Osteocyte (in vitro differentiated cells): ENCODE measurements around the gene HDAC4. TPM values are rescaled to one million over a fixed set of nuclear protein-coding genes. Genes with fewer than 3 reads are reported as not detected.

Source experiments
- DNase-seq: peaks from one replicate; pipeline ENCODE4 v3.0.0; 2021; ENCODE audit warnings: mixed read lengths; ENCODE audit not compliant: unreplicated experiment; ENCODE audit errors: extremely low spot score
- H3K27ac Mint-ChIP-seq: one replicate; pipeline ENCODE4 v1.8.0; 2021; ENCODE audit warnings: mild to moderate bottlenecking, mixed read lengths; ENCODE audit not compliant: unreplicated experiment
- H3K27me3 Mint-ChIP-seq: one replicate; pipeline ENCODE4 v1.8.0; 2021; ENCODE audit warnings: mixed read lengths; ENCODE audit not compliant: unreplicated experiment
- H3K36me3 Mint-ChIP-seq: one replicate; pipeline ENCODE4 v1.8.0; 2021; ENCODE audit warnings: mixed read lengths; ENCODE audit not compliant: unreplicated experiment
- H3K4me1 Mint-ChIP-seq: one replicate; pipeline ENCODE4 v1.8.0; 2021; ENCODE audit warnings: mixed read lengths; ENCODE audit not compliant: unreplicated experiment
- H3K4me3 Mint-ChIP-seq: one replicate; pipeline ENCODE4 v1.8.0; 2021; ENCODE audit warnings: mild to moderate bottlenecking, moderate library complexity, mixed read lengths; ENCODE audit not compliant: unreplicated experiment
- H3K9me3 Mint-ChIP-seq: one replicate; pipeline ENCODE4 v1.8.0; 2021; ENCODE audit warnings: mixed read lengths; ENCODE audit not compliant: unreplicated experiment
- total RNA-seq: library from RNA; stranded (reverse); gene quantifications from 2 replicates; pipeline ENCODE4 v1.2.1, GENCODE V29; 2021
- TF ChIP-seq, protein P1 (sequence below): fragments of 200-600 bp; sonication (generic); IDR thresholded peaks from 2 replicates; pipeline ENCODE4 v1.5.0; 2021; ENCODE audit warnings: antibody characterized with exemption, mild to moderate bottlenecking, moderate library complexity

The HDAC4 gene
- total RNA-seq, 1 donor from 2014 or later, result 30.3 TPM

DNA sequence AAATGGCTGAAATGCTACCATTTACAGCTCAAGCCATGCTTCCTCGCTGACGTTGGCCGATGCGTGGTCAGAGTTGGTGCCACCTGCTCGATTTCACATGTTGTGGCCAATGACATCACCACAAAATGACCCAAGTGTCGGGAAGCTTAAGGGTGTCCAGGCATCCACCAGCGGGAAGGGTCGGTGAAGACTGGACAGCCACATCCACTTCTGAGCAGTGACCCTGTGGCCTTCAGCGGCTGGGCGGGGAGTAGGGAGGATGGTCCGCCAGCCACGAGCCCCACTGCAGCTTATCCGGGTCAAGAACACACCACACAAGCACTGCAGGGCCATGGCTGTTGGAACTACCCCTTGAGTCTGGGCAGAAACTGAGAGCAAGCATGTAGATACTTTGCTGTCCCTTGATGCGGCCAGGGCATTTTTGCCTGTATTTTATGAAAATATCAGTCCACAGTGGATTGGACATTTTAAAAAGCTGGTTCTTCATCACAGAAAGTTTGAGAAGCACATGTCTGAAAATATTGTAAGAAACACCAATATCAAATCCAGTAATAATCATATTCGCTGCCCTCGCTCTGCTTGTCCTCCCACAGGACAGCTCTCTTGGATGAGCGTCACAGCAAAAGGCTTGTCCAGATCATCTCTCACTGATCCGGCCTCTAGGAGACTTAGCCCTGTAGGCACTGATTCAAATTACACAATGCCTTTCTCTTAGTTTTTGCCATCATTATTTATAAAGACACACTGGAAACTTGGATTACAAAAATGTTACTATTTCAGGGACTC lies 379.0 kb downstream of the HDAC4 start:
- no peak for DNase-seq
- H3K9me3 Mint-ChIP-seq, result no peaks in the 10 kb centered on the region
- no peak overlapping the region for H3K4me3 Mint-ChIP-seq
- H3K27ac Mint-ChIP-seq, result no peak overlapping the region
- H3K36me3 Mint-ChIP-seq, result no peaks in the 10 kb centered on the region
- TF ChIP-seq, protein P1, sequence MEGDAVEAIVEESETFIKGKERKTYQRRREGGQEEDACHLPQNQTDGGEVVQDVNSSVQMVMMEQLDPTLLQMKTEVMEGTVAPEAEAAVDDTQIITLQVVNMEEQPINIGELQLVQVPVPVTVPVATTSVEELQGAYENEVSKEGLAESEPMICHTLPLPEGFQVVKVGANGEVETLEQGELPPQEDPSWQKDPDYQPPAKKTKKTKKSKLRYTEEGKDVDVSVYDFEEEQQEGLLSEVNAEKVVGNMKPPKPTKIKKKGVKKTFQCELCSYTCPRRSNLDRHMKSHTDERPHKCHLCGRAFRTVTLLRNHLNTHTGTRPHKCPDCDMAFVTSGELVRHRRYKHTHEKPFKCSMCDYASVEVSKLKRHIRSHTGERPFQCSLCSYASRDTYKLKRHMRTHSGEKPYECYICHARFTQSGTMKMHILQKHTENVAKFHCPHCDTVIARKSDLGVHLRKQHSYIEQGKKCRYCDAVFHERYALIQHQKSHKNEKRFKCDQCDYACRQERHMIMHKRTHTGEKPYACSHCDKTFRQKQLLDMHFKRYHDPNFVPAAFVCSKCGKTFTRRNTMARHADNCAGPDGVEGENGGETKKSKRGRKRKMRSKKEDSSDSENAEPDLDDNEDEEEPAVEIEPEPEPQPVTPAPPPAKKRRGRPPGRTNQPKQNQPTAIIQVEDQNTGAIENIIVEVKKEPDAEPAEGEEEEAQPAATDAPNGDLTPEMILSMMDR, result no peak
- peaks cover 12% of the 10 kb centered on the region for H3K27me3 Mint-ChIP-seq
- H3K4me1 Mint-ChIP-seq, result peaks cover 18% of the 10 kb centered on the region

DNA sequence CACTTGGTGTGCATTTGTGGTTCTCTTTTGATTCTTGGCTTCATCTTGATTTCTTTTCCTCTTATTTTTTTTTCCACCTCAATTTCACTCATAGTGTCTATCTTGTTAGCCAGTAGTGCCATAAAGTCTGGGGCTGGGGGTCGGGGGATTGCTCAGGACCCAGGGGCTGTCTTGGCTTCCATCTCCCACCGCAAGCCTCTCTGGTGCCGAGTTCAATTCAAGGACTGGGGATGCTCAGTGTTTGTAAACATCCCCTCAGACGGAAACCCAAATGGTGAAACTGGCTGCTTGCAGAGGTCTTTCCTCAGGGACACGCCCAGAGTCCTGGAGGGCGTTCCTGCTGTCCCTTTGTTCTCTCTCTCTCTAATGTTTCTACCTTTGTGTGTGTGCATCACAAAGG lies 379.6 kb downstream of the HDAC4 start:
- H3K4me3 Mint-ChIP-seq, result no peak overlapping the region
- no peaks in the 10 kb centered on the region for H3K9me3 Mint-ChIP-seq
- no peak overlapping the region for H3K27ac Mint-ChIP-seq
- peaks cover 16% of the 10 kb centered on the region for H3K4me1 Mint-ChIP-seq
- TF ChIP-seq, protein P1, result no peak
- no peak for DNase-seq
- H3K36me3 Mint-ChIP-seq, result no peaks in the 10 kb centered on the region
- H3K27me3 Mint-ChIP-seq, result peaks cover 12% of the 10 kb centered on the region

- DNase-seq, result no peak
- Mint-ChIP-seq H3K27ac (no peak overlapping the region), H3K4me3 (no peak overlapping the region)
Observed at GRCh38 chr2:239020541-239021041, 380.2 kb downstream of the HDAC4 start.

DNA sequence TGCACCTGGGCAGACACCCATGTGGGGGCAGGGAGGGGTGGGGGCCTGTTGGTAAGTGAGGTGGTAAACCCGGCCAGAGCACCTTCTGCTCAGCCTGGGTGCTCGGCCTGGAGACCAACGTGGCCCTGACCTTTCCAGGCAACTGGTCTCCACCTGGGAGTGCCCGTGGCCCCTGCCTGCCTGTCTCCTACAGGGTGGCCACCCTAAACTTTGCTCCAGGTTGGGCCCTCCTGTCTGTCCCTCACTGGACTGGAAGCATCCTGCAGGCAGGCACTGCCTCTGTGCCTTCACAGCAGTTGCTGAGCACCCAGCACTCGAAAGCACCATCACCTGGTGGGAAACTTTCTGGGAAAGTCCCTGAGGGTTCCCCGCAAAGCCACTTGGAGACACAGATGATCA lies 381.6 kb downstream of the HDAC4 start:
- no peak overlapping the region for H3K4me3 Mint-ChIP-seq
- TF ChIP-seq, protein P1, result no peak

More at GRCh38 chr2:239020541-239021041, 380.2 kb downstream of the HDAC4 start:
- Mint-ChIP-seq H3K9me3 (no peaks in the 10 kb centered on the region), H3K4me1 (peaks cover 11% of the 10 kb centered on the region), H3K27me3 (peaks cover 12% of the 10 kb centered on the region), H3K36me3 (no peaks in the 10 kb centered on the region)
- TF ChIP-seq, protein P1, result no peak

More for the DNA sequence above, 381.6 kb downstream of the HDAC4 start:
- H3K27ac Mint-ChIP-seq, result no peak overlapping the region
- no peak for DNase-seq
- H3K27me3 Mint-ChIP-seq, result peaks cover 16% of the 10 kb centered on the region
- no peaks in the 10 kb centered on the region for H3K4me1 Mint-ChIP-seq
- no peaks in the 10 kb centered on the region for H3K36me3 Mint-ChIP-seq
- H3K9me3 Mint-ChIP-seq, result no peaks in the 10 kb centered on the region
